Smooth muscle cell (in vitro differentiated cells): ENCODE data around the gene NTF4. TPM values are rescaled to one million over a fixed set of nuclear protein-coding genes. Genes with fewer than 3 reads are reported as not detected.

ENCODE experiments used
- DNase-seq: peaks from one replicate; lab custom pipeline; 2025; ENCODE audit not compliant: unreplicated experiment; lab: John Stamatoyannopoulos, UW
- H2AFZ ChIP-seq: fragments of 200-600 bp; sonication (generic); 2 replicates; pipeline ENCODE4 v1.6.0; 2016; ENCODE audit warnings: antibody characterized with exemption, low read depth, mild to moderate bottlenecking
- H3F3A ChIP-seq: fragments of 200-600 bp; sonication (generic); 2 replicates; pipeline ENCODE4 v1.6.0; 2017; ENCODE audit warnings: antibody characterized with exemption, low read depth
- H3K27ac ChIP-seq: fragments of 200-600 bp; sonication (generic); 2 replicates; pipeline ENCODE4 v1.5.1; 2016; ENCODE audit warnings: low read depth, mild to moderate bottlenecking
- H3K27me3 ChIP-seq: fragments of 200-600 bp; sonication (generic); 2 replicates; pipeline ENCODE4 v1.6.1; 2016; ENCODE audit warnings: low read depth, mild to moderate bottlenecking
- H3K36me3 ChIP-seq: fragments of 200-600 bp; sonication (generic); 2 replicates; pipeline ENCODE4 v1.5.1; 2016; ENCODE audit warnings: low read depth
- H3K4me1 ChIP-seq: fragments of 200-600 bp; sonication (generic); 2 replicates; pipeline ENCODE4 v1.5.1; 2016; ENCODE audit warnings: low read depth
- H3K4me2 ChIP-seq: fragments of 200-600 bp; sonication (generic); 2 replicates; pipeline ENCODE4 v1.6.0; 2016; ENCODE audit warnings: mild to moderate bottlenecking
- H3K4me3 ChIP-seq: fragments of 200-600 bp; sonication (generic); 2 replicates; pipeline ENCODE4 v1.5.1; 2016; ENCODE audit warnings: mild to moderate bottlenecking
- H3K79me2 ChIP-seq: fragments of 200-600 bp; sonication (generic); 2 replicates; pipeline ENCODE4 v1.6.0; 2016; ENCODE audit warnings: low read depth, mild to moderate bottlenecking
- H3K9ac ChIP-seq: fragments of 200-600 bp; sonication (generic); 2 replicates; pipeline ENCODE4 v1.6.0; 2016; ENCODE audit warnings: low read depth
- H3K9me3 ChIP-seq: fragments of 200-600 bp; sonication (generic); replicated peaks from 2 replicates; pipeline ENCODE4 v1.5.1; 2016; ENCODE audit warnings: low read depth
- H4K20me1 ChIP-seq: fragments of 200-600 bp; sonication (generic); 2 replicates; pipeline ENCODE4 v1.6.0; 2016; ENCODE audit warnings: low read depth
- WGBS: methylation state at CpG from one replicate; pipeline ENCODE4 v1.1.7; 2016; ENCODE audit warnings: low lambda C conversion rate; 5-methylcytosine and 5-hydroxymethylcytosine counted together
- polyA plus RNA-seq: library from polyadenylated mRNA; unstranded; fragments of >200 nt; fragmentation: Nextera tagmentation; extraction: Ambion mirVana; gene quantifications from 2 replicates; pipeline ENCODE4 v1.2.1, GENCODE V29; 2016
- total RNA-seq: library from RNA; depleted of rRNA; stranded (reverse); fragments of >200 nt; gene quantifications from 2 replicates; pipeline ENCODE4 v1.2.3, GENCODE V29; 2014
- TF ChIP-seq, protein P1 (sequence below): fragments of 200-600 bp; sonication (generic); IDR thresholded peaks from 2 replicates; pipeline ENCODE4 v1.5.1; 2017; ENCODE audit warnings: borderline replicate concordance, mild to moderate bottlenecking, antibody characterized with exemption; ENCODE audit not compliant: insufficient read depth, poor library complexity, severe bottlenecking

NTF4 gene
- total and polyA plus RNA-seq, 2 experiments from 2014 or later, result 1.4 to 1.8 TPM

DNA sequence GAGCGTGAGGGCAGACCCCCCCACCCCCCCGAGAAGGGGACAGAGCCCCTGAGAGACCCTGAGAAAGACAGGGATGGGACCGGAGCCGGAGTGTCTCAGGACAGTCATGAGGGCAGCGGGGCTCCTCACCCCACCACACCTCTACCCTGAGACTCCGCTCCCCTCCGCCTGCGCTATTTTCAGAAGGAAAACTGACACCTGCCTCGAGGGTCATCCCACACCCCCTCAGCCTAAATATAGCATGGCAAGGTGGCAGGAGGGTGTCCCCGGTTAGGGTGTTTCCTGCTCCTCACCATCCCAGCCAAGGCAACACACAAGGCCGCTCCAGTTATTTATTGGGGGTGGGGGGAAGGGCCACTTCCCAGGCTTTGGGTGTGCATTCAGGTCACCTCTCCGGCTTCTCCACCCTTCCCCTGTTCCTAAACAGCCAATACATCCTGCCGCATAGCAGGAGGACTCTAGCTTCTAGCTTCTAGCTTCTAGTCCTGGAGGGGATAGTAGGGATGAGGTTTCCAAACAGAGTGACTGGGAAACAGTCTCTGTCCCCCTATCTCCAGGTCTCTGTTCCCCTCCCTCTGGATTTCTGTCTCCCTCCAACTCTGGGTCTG is 1.4 kb upstream of the NTF4 start:
- H3K4me3 ChIP-seq, result no peak overlapping the region
- H4K20me1 ChIP-seq, result no peaks in the 10 kb centered on the region
- no peaks in the 10 kb centered on the region for H3K79me2 ChIP-seq
- no peak overlapping the region for H3K27ac ChIP-seq
- no peak overlapping the region for H3K9ac ChIP-seq
- H3K9me3 ChIP-seq, result no peaks in the 10 kb centered on the region
- peaks cover 16% of the 10 kb centered on the region for H3K4me1 ChIP-seq
- peaks cover 2% of the 10 kb centered on the region for H3K27me3 ChIP-seq
- H3K36me3 ChIP-seq, result no peaks in the 10 kb centered on the region
- no peak overlapping the region for H2AFZ ChIP-seq
- no peaks in the 10 kb centered on the region for H3F3A ChIP-seq
- no peak for DNase-seq
- H3K4me2 ChIP-seq, result no peak overlapping the region
- TF ChIP-seq, protein P1, sequence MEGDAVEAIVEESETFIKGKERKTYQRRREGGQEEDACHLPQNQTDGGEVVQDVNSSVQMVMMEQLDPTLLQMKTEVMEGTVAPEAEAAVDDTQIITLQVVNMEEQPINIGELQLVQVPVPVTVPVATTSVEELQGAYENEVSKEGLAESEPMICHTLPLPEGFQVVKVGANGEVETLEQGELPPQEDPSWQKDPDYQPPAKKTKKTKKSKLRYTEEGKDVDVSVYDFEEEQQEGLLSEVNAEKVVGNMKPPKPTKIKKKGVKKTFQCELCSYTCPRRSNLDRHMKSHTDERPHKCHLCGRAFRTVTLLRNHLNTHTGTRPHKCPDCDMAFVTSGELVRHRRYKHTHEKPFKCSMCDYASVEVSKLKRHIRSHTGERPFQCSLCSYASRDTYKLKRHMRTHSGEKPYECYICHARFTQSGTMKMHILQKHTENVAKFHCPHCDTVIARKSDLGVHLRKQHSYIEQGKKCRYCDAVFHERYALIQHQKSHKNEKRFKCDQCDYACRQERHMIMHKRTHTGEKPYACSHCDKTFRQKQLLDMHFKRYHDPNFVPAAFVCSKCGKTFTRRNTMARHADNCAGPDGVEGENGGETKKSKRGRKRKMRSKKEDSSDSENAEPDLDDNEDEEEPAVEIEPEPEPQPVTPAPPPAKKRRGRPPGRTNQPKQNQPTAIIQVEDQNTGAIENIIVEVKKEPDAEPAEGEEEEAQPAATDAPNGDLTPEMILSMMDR, result no peak
- WGBS, result 84% methylated on average over 11 of the region's 13 CpGs

DNA sequence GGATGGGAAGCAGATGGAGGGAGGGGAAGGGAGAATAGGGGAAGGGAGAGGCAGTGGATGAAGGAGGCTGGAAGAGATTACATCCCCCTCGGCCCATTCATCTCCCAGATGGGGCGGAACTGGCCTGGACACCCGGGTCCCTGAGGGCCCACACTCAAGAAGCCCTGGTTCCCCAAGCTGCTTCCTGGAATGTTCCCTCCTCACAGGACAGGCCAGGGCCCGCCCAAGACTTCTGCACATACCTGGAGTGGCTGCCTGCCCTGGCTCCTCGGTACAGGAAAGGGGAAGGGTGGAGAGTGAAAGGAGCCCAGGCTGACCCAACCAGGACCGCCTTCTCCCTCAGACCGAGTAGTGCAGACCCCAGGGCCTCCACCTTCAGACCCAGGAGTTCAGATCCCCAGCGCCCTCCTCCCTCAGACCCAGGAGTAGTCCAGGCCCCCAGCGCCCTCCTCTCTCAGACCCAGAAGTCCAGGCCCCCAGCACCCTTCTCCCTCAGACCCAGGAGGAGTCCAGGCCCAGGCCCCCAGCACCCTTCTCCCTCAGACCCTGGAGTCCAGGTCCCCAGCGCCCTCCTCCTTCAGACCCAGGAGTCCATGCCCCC is 489 bp downstream of the NTF4 start:
- H2AFZ ChIP-seq, result no peak overlapping the region
- H3K4me2 ChIP-seq, result peak overlapping the region; percentile 81
- peaks cover 16% of the 10 kb centered on the region for H3K4me1 ChIP-seq
- DNase-seq, result no peak
- WGBS, result 56% methylated on average over 8 of the region's 10 CpGs
- peaks cover 6% of the 10 kb centered on the region for H4K20me1 ChIP-seq
- H3K4me3 ChIP-seq, result peak overlapping the region; percentile 53
- H3F3A ChIP-seq, result no peaks in the 10 kb centered on the region
- no peaks in the 10 kb centered on the region for H3K79me2 ChIP-seq
- no peaks in the 10 kb centered on the region for H3K9me3 ChIP-seq
- no peaks in the 10 kb centered on the region for H3K36me3 ChIP-seq
- H3K27me3 ChIP-seq, result no peaks in the 10 kb centered on the region
- no peak overlapping the region for H3K27ac ChIP-seq
- TF ChIP-seq, protein P1, result no peak
- H3K9ac ChIP-seq, result no peak overlapping the region

DNA sequence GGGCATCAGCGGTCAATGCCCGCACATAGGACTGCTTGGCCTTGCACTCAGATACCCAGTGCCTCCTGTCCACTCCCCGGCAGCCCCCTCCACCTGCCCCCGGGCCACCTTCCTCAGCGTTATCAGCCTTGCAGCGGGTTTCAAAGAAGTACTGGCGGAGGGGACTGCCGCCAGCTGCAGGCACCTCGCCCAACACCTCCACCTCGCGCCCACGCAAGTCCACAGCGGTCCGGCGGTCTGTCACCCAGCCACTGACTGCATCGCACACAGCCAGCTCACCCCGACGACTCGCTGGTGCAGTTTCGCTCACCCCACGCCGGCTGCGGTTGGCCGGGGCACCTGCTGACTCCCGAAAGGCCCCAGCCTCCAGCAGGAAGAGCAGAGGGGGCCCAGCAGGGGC is 3.2 kb downstream of the NTF4 start:
- 88% methylated on average over 25 of the region's 25 CpGs for WGBS

More for the DNA sequence above, 3.2 kb downstream of the NTF4 start:
- no peak overlapping the region for H3K4me2 ChIP-seq
- no peaks in the 10 kb centered on the region for H3K79me2 ChIP-seq
- H3K36me3 ChIP-seq, result no peaks in the 10 kb centered on the region
- peaks cover 15% of the 10 kb centered on the region for H4K20me1 ChIP-seq
- H3F3A ChIP-seq, result no peaks in the 10 kb centered on the region
- H3K9ac ChIP-seq, result no peak overlapping the region
- DNase-seq, result no peak
- H3K9me3 ChIP-seq, result no peaks in the 10 kb centered on the region
- TF ChIP-seq, protein P1, result no peak
- H3K4me3 ChIP-seq, result no peak overlapping the region
- no peaks in the 10 kb centered on the region for H3K27me3 ChIP-seq
- H2AFZ ChIP-seq, result no peak overlapping the region
- H3K27ac ChIP-seq, result no peak overlapping the region
- peaks cover 19% of the 10 kb centered on the region for H3K4me1 ChIP-seq
